Endodermal cell (in vitro differentiated cells): Measurements from ENCODE around the gene TTC24. TPM values are rescaled to one million over a fixed set of nuclear protein-coding genes. Genes with fewer than 3 reads are reported as not detected.

Experiments used
- DNase-seq: peaks from one replicate; pipeline ENCODE4 v3.0.0-alpha.2; 2017
- H3K27ac ChIP-seq: 2 replicates; pipeline ENCODE4 v1.5.1; 2013; ENCODE audit warnings: mild to moderate bottlenecking, low read depth, low read length, moderate library complexity
- H3K27me3 ChIP-seq: 2 replicates; pipeline ENCODE4 v1.6.1; 2013; ENCODE audit warnings: mild to moderate bottlenecking, low read length, moderate library complexity; ENCODE audit not compliant: insufficient read depth, control insufficient read depth, poor library complexity, severe bottlenecking
- H3K36me3 ChIP-seq: 2 replicates; pipeline ENCODE4 v1.7.0; 2013; ENCODE audit warnings: mild to moderate bottlenecking, low read length, moderate library complexity; ENCODE audit not compliant: control insufficient read depth, insufficient read depth
- H3K4me1 ChIP-seq: one replicate; pipeline ENCODE4 v1.7.0; 2013; ENCODE audit warnings: low read length; ENCODE audit not compliant: control insufficient read depth, insufficient read depth
- H3K4me3 ChIP-seq: 2 replicates; pipeline ENCODE4 v1.5.1; 2013; ENCODE audit warnings: mild to moderate bottlenecking, low read length, moderate library complexity
- H3K9ac ChIP-seq: 2 replicates; pipeline ENCODE4 v1.6.1; 2013; ENCODE audit warnings: mild to moderate bottlenecking, low read length, moderate library complexity; ENCODE audit not compliant: poor library complexity, severe bottlenecking; ENCODE audit errors: extremely low read depth
- H3K9me3 ChIP-seq: 2 replicates; pipeline ENCODE4 v1.6.1; 2013; ENCODE audit warnings: mild to moderate bottlenecking, low read length, moderate library complexity; ENCODE audit not compliant: control insufficient read depth
- H3K27ac Mint-ChIP-seq: 2 replicates; pipeline ENCODE4 v1.8.0; 2020; ENCODE audit warnings: mixed read lengths
- H3K27me3 Mint-ChIP-seq: 2 replicates; pipeline ENCODE4 v1.8.0; 2021; ENCODE audit warnings: mild to moderate bottlenecking, mixed read lengths; ENCODE audit not compliant: insufficient read depth
- H3K36me3 Mint-ChIP-seq: 2 replicates; pipeline ENCODE4 v1.8.0; 2020; ENCODE audit warnings: low read depth, mixed read lengths
- H3K4me1 Mint-ChIP-seq: 2 replicates; pipeline ENCODE4 v1.8.0; 2020; ENCODE audit warnings: mixed read lengths
- H3K4me3 Mint-ChIP-seq: 2 replicates; pipeline ENCODE4 v1.8.0; 2020; ENCODE audit warnings: mild to moderate bottlenecking, moderate library complexity, mixed read lengths
- H3K9me3 Mint-ChIP-seq: 2 replicates; pipeline ENCODE4 v1.8.0; 2020; ENCODE audit warnings: mild to moderate bottlenecking, mixed read lengths
- WGBS, 2 experiments: methylation state at CpG; one replicate each; pipeline versions ENCODE4 v1.1.5 to v1.1.7; 2013; ENCODE audit warnings: missing lambda C conversion rate in 2 of 2, mixed read lengths in 1 of 2; ENCODE audit not compliant: insufficient coverage in 1 of 2, insufficient read length in 1 of 2; 5-methylcytosine and 5-hydroxymethylcytosine counted together
- total RNA-seq, 2 donors: library from RNA; stranded (reverse); fragmentation: NEBNext Ultra II Directional in 1 of 2; extraction: Animal tissue kit (Norgen Biotek cat#: 25700) in 1 of 2; gene quantifications; 2 replicates in 1 of 2; 3 replicates in 1 of 2; pipeline ENCODE4 v1.2.1, GENCODE V29; 2021
- TF ChIP-seq, protein P1 (sequence below): fragments of 200-600 bp; sonication (generic); conservative IDR thresholded peaks from 2 replicates; pipeline ENCODE4 v1.5.0; 2021; ENCODE audit warnings: antibody characterized with exemption, mild to moderate bottlenecking

Gene TTC24
- total RNA-seq, 2 donors from 2014 or later: not detected

DNA sequence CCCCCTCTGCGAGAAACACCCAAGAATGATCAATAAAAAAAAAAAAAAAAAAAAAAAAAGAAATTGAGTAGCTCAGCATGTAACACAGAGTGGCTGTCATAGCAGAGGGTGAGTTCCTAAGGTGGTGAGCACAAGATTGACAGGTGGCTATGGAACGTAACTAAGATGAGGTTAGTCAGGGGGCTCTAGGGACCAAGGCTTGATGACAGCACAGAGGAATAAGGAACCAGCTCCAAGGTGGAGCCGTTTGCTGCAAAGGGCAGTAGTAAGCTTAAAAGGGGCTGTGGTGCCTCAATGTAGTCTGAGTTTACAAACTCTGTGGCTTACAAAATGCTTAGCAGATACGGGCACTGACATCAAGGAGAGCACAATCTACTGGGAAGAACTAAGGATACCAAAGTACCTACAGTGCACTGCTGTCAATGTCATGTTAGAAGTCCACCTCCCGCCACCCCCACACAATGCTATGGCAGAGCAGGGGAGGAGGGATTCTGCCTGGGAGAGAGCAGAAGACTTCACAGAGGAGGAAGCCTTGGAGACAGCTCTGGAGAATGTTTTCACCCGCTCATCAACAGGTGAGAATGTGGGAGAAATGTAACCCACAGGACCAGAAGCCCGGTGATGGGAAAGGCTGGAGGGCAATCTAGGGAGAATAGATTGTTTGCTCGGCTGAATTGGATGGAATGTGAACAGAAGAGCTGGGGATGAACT, 20.3 kb upstream of the TTC24 start:
- Mint-ChIP-seq H3K4me1 (peaks cover 11% of the 10 kb centered on the region), H3K4me3 (no peak overlapping the region), H3K36me3 (peaks cover 30% of the 10 kb centered on the region), H3K27me3 (no peaks in the 10 kb centered on the region), H3K9me3 (no peaks in the 10 kb centered on the region), H3K27ac (peak overlapping the region; percentile 38)
- Histone ChIP-seq H3K4me1 (peaks cover 10% of the 10 kb centered on the region), H3K4me3 (no peak overlapping the region), H3K27ac (no peak overlapping the region), H3K9me3 (no peaks in the 10 kb centered on the region), H3K27me3 (no peaks in the 10 kb centered on the region), H3K9ac (no peak overlapping the region), H3K36me3 (peaks cover 58% of the 10 kb centered on the region)
- TF ChIP-seq, protein P1, sequence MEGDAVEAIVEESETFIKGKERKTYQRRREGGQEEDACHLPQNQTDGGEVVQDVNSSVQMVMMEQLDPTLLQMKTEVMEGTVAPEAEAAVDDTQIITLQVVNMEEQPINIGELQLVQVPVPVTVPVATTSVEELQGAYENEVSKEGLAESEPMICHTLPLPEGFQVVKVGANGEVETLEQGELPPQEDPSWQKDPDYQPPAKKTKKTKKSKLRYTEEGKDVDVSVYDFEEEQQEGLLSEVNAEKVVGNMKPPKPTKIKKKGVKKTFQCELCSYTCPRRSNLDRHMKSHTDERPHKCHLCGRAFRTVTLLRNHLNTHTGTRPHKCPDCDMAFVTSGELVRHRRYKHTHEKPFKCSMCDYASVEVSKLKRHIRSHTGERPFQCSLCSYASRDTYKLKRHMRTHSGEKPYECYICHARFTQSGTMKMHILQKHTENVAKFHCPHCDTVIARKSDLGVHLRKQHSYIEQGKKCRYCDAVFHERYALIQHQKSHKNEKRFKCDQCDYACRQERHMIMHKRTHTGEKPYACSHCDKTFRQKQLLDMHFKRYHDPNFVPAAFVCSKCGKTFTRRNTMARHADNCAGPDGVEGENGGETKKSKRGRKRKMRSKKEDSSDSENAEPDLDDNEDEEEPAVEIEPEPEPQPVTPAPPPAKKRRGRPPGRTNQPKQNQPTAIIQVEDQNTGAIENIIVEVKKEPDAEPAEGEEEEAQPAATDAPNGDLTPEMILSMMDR: no peak
- 82 to 84% methylated on average over 6 to 7 of the region's 8 CpGs for WGBS, 2 experiments
- no peak for DNase-seq

DNA sequence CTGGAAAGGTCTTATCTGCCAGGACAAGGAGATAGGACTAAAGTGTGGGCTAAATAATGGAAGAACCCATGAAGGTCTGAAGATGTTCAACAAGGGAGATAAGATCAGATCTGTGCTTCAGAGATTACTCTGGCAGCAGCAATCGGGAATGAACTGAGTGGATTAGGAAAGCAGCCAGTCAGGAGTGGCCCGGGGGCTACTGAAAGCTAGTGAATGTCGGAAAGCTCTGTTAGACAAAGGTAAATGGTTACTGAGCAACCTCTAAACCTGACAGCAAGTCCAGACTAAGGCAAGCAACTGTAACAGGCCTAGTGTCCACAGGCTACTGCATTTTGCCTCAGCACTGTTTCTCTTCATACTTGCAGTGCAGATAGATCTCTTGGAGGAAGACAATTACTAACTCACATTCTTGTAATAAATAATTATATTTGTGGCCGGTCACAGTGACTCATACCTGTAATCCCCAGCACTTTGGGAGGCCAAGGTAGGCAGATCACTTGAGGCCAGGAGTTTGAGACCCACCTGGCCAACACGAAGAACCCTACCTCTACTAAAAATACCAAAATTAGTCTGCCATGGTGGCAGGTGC, 19.6 kb upstream of the TTC24 start:
- H3K4me1 Mint-ChIP-seq: peaks cover 11% of the 10 kb centered on the region
- no peaks in the 10 kb centered on the region for H3K9me3 Mint-ChIP-seq
- TF ChIP-seq, protein P1: no peak
- H3K9me3 ChIP-seq: no peaks in the 10 kb centered on the region
- peaks cover 28% of the 10 kb centered on the region for H3K36me3 Mint-ChIP-seq
- H3K27me3 Mint-ChIP-seq: no peaks in the 10 kb centered on the region
- H3K9ac ChIP-seq: peak overlapping the region; percentile 30
- no peak overlapping the region for H3K4me3 ChIP-seq
- no peaks in the 10 kb centered on the region for H3K27me3 ChIP-seq
- no peak overlapping the region for H3K4me3 Mint-ChIP-seq
- H3K4me1 ChIP-seq: peaks cover 10% of the 10 kb centered on the region
- peaks cover 58% of the 10 kb centered on the region for H3K36me3 ChIP-seq
- peak overlapping the region; percentile 8 for H3K27ac ChIP-seq
- DNase-seq: no peak
- 72 to 75% methylated on average over 5 of the region's 5 CpGs for WGBS, 2 experiments
- H3K27ac Mint-ChIP-seq: peak overlapping the region; percentile 38

DNA sequence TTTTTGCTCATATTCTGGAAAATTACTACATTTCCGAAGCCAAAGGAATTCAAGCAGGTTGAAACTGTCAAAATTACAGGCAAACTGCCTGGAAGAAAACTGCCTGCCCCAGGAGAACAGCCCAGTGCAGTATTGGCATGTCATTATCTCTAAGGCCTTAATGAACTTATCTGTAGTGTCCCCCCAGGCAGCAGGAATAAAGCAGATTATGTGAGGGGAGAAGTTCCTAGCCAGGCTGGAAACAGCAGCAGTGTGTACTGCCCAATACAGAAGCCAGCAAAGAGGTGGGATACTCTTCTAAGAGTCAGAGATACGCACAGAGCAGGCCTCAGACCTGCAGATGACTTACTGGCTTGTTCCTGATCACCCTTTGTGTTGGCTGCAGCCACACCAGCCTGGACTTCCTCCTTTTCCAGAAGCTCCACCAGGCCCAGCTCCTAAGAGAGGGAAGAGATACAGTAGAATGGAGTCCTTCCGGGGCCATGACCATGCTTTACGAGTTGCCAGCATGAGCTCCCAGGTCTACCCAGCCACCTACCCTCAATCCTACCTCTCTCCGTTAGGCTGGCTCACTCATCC, 18.8 kb upstream of the TTC24 start:
- WGBS, 2 experiments: 63 to 73% methylated on average over 3 to 5 of the region's 5 CpGs
- TF ChIP-seq, protein P1: no peak

More for the DNA sequence above, 18.8 kb upstream of the TTC24 start:
- H3K36me3 Mint-ChIP-seq: peaks cover 28% of the 10 kb centered on the region
- Histone ChIP-seq H3K4me3 (no peak overlapping the region), H3K27me3 (no peaks in the 10 kb centered on the region), H3K4me1 (peaks cover 10% of the 10 kb centered on the region), H3K9ac (peak overlapping the region; percentile 30), H3K9me3 (no peaks in the 10 kb centered on the region), H3K27ac (no peak overlapping the region), H3K36me3 (peaks cover 57% of the 10 kb centered on the region)
- no peak for DNase-seq
- H3K4me1 Mint-ChIP-seq: peaks cover 11% of the 10 kb centered on the region
- no peak overlapping the region for H3K27ac Mint-ChIP-seq
- H3K4me3 Mint-ChIP-seq: no peak overlapping the region
- no peaks in the 10 kb centered on the region for H3K9me3 Mint-ChIP-seq
- no peaks in the 10 kb centered on the region for H3K27me3 Mint-ChIP-seq
